ENCODE measurements around the gene ISG20. TPM values are rescaled to one million over a fixed set of nuclear protein-coding genes. Genes with fewer than 3 reads are reported as not detected.

The ISG20 gene
- total and polyA plus RNA-seq, 2 donors from 2014 or later: 7.3 to 25.5 TPM

GRCh38 chr15:88695101-88695500, 56.3 kb downstream of the ISG20 start:
- no peaks in the 10 kb centered on the region for H3K27me3 ChIP-seq (ENCODE audit: control insufficient read depth, insufficient read depth, low read length)
- no peak overlapping the region for H3K9ac ChIP-seq (ENCODE audit: low read length in 3 of 3)
- no peaks in the 10 kb centered on the region for H3K4me1 ChIP-seq (ENCODE audit: control insufficient read depth in 2 of 3, insufficient read depth in 2 of 3, low read depth in 1 of 3, low read length in 3 of 3)
- H3K9me3 ChIP-seq (ENCODE audit: control insufficient read depth in 2 of 3, insufficient read depth in 1 of 3, low read length in 3 of 3): no peaks in the 10 kb centered on the region
- no peak overlapping the region for H3K27ac ChIP-seq (ENCODE audit: low read depth in 2 of 2, low read length in 2 of 2)
- H3K36me3 ChIP-seq (ENCODE audit: control insufficient read depth in 2 of 3, insufficient read depth in 3 of 3, low read length in 3 of 3): no peaks in the 10 kb centered on the region
- DNase-seq (no peak), FAIRE-seq (no peak)
- no peak for TF ChIP-seq CTCF (IDR thresholded peaks at IDR 0.05; ENCODE audit: borderline replicate concordance, extremely low read depth, insufficient read depth)
- H3K4me3 ChIP-seq (ENCODE audit: low read length in 3 of 3): no peak overlapping the region
- intact Hi-C loops (cut with DNase I): no loop called here

GRCh38 chr15:88695691-88696251, 57.0 kb downstream of the ISG20 start:
- Histone ChIP-seq H3K9me3 (ENCODE audit: control insufficient read depth in 2 of 3, insufficient read depth in 1 of 3, low read length in 3 of 3) (no peaks in the 10 kb centered on the region), H3K27me3 (ENCODE audit: control insufficient read depth, insufficient read depth, low read length) (no peaks in the 10 kb centered on the region), H3K36me3 (ENCODE audit: control insufficient read depth in 2 of 3, insufficient read depth in 3 of 3, low read length in 3 of 3) (no peaks in the 10 kb centered on the region), H3K4me1 (ENCODE audit: control insufficient read depth in 2 of 3, insufficient read depth in 2 of 3, low read depth in 1 of 3, low read length in 3 of 3) (no peaks in the 10 kb centered on the region), H3K4me3 (ENCODE audit: low read length in 3 of 3) (no peak overlapping the region), H3K9ac (ENCODE audit: low read length in 3 of 3) (no peak overlapping the region), H3K27ac (ENCODE audit: low read depth in 2 of 2, low read length in 2 of 2) (no peak overlapping the region)
- DNase-seq (no peak), FAIRE-seq (no peak)
- intact Hi-C loops (cut with DNase I): no loop called here
- no peak for TF ChIP-seq CTCF (IDR thresholded peaks at IDR 0.05; ENCODE audit: borderline replicate concordance, extremely low read depth, insufficient read depth)

- Histone ChIP-seq H3K9ac (ENCODE audit: low read length in 3 of 3) (no peak overlapping the region), H3K36me3 (ENCODE audit: control insufficient read depth in 2 of 3, insufficient read depth in 3 of 3, low read length in 3 of 3) (no peaks in the 10 kb centered on the region), H3K27me3 (ENCODE audit: control insufficient read depth, insufficient read depth, low read length) (no peaks in the 10 kb centered on the region), H3K4me1 (ENCODE audit: control insufficient read depth in 2 of 3, insufficient read depth in 2 of 3, low read depth in 1 of 3, low read length in 3 of 3) (no peaks in the 10 kb centered on the region), H3K9me3 (ENCODE audit: control insufficient read depth in 2 of 3, insufficient read depth in 1 of 3, low read length in 3 of 3) (no peaks in the 10 kb centered on the region), H3K27ac (ENCODE audit: low read depth in 2 of 2, low read length in 2 of 2) (no peak overlapping the region), H3K4me3 (ENCODE audit: low read length in 3 of 3) (no peak overlapping the region)
- no peak for TF ChIP-seq CTCF (IDR thresholded peaks at IDR 0.05; ENCODE audit: borderline replicate concordance, extremely low read depth, insufficient read depth)
- FAIRE-seq: no peak
- DNase-seq: no peak
- intact Hi-C loops (cut with DNase I): no loop called here
These were observed 57.4 kb downstream of the ISG20 start for GRCh38 chr15:88696254-88696653.

GRCh38 chr15:88697276-88697675, 58.5 kb downstream of the ISG20 start:
- no peak overlapping the region for H3K27ac ChIP-seq (ENCODE audit: low read depth in 2 of 2, low read length in 2 of 2)
- DNase-seq (no peak), FAIRE-seq (no peak)
- no peaks in the 10 kb centered on the region for H3K36me3 ChIP-seq (ENCODE audit: control insufficient read depth in 2 of 3, insufficient read depth in 3 of 3, low read length in 3 of 3)
- H3K9ac ChIP-seq (ENCODE audit: low read length in 3 of 3): no peak overlapping the region
- no peak overlapping the region for H3K4me3 ChIP-seq (ENCODE audit: low read length in 3 of 3)
- no peaks in the 10 kb centered on the region for H3K27me3 ChIP-seq (ENCODE audit: control insufficient read depth, insufficient read depth, low read length)
- no peak for TF ChIP-seq CTCF (IDR thresholded peaks at IDR 0.05; ENCODE audit: borderline replicate concordance, extremely low read depth, insufficient read depth)
- no peaks in the 10 kb centered on the region for H3K4me1 ChIP-seq (ENCODE audit: control insufficient read depth in 2 of 3, insufficient read depth in 2 of 3, low read depth in 1 of 3, low read length in 3 of 3)
- H3K9me3 ChIP-seq (ENCODE audit: control insufficient read depth in 2 of 3, insufficient read depth in 1 of 3, low read length in 3 of 3): no peaks in the 10 kb centered on the region
- intact Hi-C loops (cut with DNase I): no loop called here

Measured in kidney (tissue), 14 donors.